ENCODE results near the gene APOBEC2.

DNA sequence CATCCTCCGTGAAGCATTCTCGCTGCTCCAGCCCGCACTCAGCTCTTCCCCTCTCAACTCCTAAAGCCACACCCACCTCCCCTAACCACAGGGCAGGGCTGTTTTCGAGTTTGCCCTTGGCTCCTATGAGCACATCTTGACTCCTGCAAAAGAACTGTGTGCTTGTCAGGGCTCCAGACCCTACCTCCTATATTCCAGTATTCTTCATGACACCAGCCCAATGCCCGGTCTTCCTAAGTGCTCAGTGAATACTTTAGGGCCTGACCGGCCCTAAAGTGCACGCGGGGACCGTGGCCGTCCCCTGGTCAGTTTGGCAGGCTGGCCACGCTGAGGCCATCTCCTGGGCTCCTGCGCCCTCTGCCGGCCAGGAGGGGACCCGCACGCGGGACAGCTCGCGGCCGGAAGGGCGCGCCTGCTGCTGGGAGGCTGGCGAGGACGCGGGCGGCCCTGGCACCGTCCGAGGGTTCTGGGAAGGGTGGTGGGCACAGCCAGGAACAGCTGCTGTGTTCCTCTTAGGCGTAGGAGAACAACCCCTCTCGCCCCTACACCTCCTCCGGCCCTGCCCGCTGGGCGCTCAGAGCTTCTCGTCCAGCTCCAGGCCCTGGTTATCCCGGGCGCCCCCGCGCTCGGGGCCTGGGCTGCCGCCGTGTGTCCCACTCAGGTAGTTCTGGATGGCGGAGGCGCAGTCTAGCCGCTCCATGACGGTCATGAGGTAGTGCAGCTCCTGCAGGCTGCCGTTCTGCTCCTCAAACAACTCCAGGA lies 25.0 kb upstream of the APOBEC2 start:
- TF ChIP-seq CTCF (IDR thresholded peaks at IDR 0.05; ENCODE audit: borderline replicate concordance, extremely low read depth, low read length, poor library complexity, severe bottlenecking) (peak; percentile 99), EZH2 (IDR thresholded peaks at IDR 0.05; ENCODE audit: borderline replicate concordance, low read depth, low read length, severe bottlenecking) (no peak)
